ENCODE data around the gene XPO1.
"Not testable (repeated sequence)": the region's sequence is repeated elsewhere in the genome, so short reads cannot be mapped to it uniquely, and the experiment has no call there.

Gene XPO1

DNA sequence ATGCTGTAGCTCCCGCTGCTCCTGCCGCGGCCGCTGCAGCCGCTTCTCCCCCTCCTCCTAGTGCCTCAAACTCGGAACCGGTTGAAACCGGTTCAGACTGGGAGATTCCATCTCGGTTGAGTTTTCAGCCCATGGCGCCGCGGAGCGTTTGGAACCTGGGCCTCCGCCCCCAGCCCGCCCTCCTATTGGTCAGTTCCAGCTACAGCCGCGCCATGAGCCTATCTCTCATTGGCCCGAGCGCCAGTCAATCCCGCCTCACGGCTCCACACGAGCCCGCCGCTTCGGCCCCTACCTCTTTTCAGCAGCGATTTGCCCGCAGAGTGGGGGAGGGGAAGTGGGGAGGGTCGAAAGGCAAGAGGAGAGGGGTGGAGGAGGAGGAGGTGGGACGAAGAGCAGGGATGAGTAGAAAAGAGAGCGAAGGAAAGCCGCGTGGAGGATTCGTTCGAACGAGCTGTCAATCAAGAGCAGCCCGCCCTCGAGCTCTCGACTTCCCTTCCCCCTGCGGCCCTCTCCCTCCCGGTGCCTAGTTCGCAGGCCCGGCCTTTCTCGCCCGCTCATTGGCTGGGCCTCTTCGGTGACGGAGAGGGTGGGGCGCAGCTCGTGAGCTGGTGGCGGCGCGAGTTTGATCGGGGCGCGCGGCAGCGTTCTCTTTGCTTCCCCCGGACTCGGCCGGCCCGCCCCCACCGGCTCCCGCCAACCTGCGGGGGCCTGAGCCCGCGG is at the start of gene XPO1:
Gene XPO1 (minus strand): TSS at position 157 of the 720 bp plus-strand sequence. CDS start 4,459 bp downstream, outside the sequence.
- ATAC-seq (ENCODE audit: low read depth) (peak; percentile 87), DNase-seq (ENCODE audit: low spot score) (peak; percentile 99)
- H3K4me1 ChIP-seq (ENCODE audit: insufficient read depth, poor library complexity, severe bottlenecking) = peaks cover 29% of the 10 kb centered on the region
- peak within 1 kb of the TSS; percentile 42 for H3K4me3 ChIP-seq (ENCODE audit: severe bottlenecking)
- no peaks in the 10 kb centered on the region for H3K27me3 ChIP-seq (ENCODE audit: insufficient read depth, poor library complexity, severe bottlenecking)
- no peak for TF ChIP-seq CTCF (IDR thresholded peaks at IDR 0.05; ENCODE audit: poor library complexity, severe bottlenecking)
- H3K9me3 ChIP-seq (ENCODE audit: severe bottlenecking) = no peaks in the 10 kb centered on the region
- peak within 1 kb of the TSS; percentile 97 for H3K27ac ChIP-seq (ENCODE audit: poor library complexity, severe bottlenecking)
- H3K36me3 ChIP-seq (ENCODE audit: low read depth) = peaks cover 33% of the 10 kb centered on the region

GRCh38 chr2:61586928-61587327 is 48.8 kb upstream of the XPO1 start:
- not testable (repeated sequence) for DNase-seq (ENCODE audit: low spot score)

GRCh38 chr2:61585383-61585782 is 47.2 kb upstream of the XPO1 start:
- no peak overlapping the region for H3K4me3 ChIP-seq (ENCODE audit: severe bottlenecking)
- H3K27me3 ChIP-seq (ENCODE audit: insufficient read depth, poor library complexity, severe bottlenecking) = no peaks in the 10 kb centered on the region
- H3K36me3 ChIP-seq (ENCODE audit: low read depth) = no peaks in the 10 kb centered on the region
- TF ChIP-seq CTCF (IDR thresholded peaks at IDR 0.05; ENCODE audit: poor library complexity, severe bottlenecking) = no peak
- H3K27ac ChIP-seq (ENCODE audit: poor library complexity, severe bottlenecking) = no peak overlapping the region
- H3K4me1 ChIP-seq (ENCODE audit: insufficient read depth, poor library complexity, severe bottlenecking) = no peaks in the 10 kb centered on the region
- H3K9me3 ChIP-seq (ENCODE audit: severe bottlenecking) = no peaks in the 10 kb centered on the region
- ATAC-seq (ENCODE audit: low read depth) (no peak), DNase-seq (ENCODE audit: low spot score) (no peak)

More at GRCh38 chr2:61586928-61587327, 48.8 kb upstream of the XPO1 start:
- not testable (repeated sequence) for ATAC-seq (ENCODE audit: low read depth); H3K27ac ChIP-seq (ENCODE audit: poor library complexity, severe bottlenecking); H3K4me3 ChIP-seq (ENCODE audit: severe bottlenecking); H3K36me3 ChIP-seq (ENCODE audit: low read depth); H3K9me3 ChIP-seq (ENCODE audit: severe bottlenecking); H3K4me1 ChIP-seq (ENCODE audit: insufficient read depth, poor library complexity, severe bottlenecking); H3K27me3 ChIP-seq (ENCODE audit: insufficient read depth, poor library complexity, severe bottlenecking)

GRCh38 chr2:61584368-61584767 is 46.2 kb upstream of the XPO1 start:
- H3K4me1 ChIP-seq (ENCODE audit: insufficient read depth, poor library complexity, severe bottlenecking); H3K36me3 ChIP-seq (ENCODE audit: low read depth); ATAC-seq (ENCODE audit: low read depth): not testable (repeated sequence)

GRCh38 chr2:61582165-61582564 is 44.0 kb upstream of the XPO1 start:
- Histone ChIP-seq H3K27me3 (ENCODE audit: insufficient read depth, poor library complexity, severe bottlenecking) (no peaks in the 10 kb centered on the region), H3K9me3 (ENCODE audit: severe bottlenecking) (no peaks in the 10 kb centered on the region), H3K4me3 (ENCODE audit: severe bottlenecking) (no peak overlapping the region), H3K36me3 (ENCODE audit: low read depth) (no peaks in the 10 kb centered on the region), H3K27ac (ENCODE audit: poor library complexity, severe bottlenecking) (no peak overlapping the region), H3K4me1 (ENCODE audit: insufficient read depth, poor library complexity, severe bottlenecking) (no peaks in the 10 kb centered on the region)
- DNase-seq (ENCODE audit: low spot score) (no peak), ATAC-seq (ENCODE audit: low read depth) (no peak; the same call in 2 of the 3 replicates)
- no peak for TF ChIP-seq CTCF (IDR thresholded peaks at IDR 0.05; ENCODE audit: poor library complexity, severe bottlenecking)

More at GRCh38 chr2:61584368-61584767, 46.2 kb upstream of the XPO1 start:
- H3K27me3 ChIP-seq (ENCODE audit: insufficient read depth, poor library complexity, severe bottlenecking); H3K27ac ChIP-seq (ENCODE audit: poor library complexity, severe bottlenecking); DNase-seq (ENCODE audit: low spot score); H3K9me3 ChIP-seq (ENCODE audit: severe bottlenecking); H3K4me3 ChIP-seq (ENCODE audit: severe bottlenecking): not testable (repeated sequence)

GRCh38 chr2:61581716-61582115 is 43.6 kb upstream of the XPO1 start:
- Histone ChIP-seq H3K27me3 (ENCODE audit: insufficient read depth, poor library complexity, severe bottlenecking) (no peaks in the 10 kb centered on the region), H3K4me1 (ENCODE audit: insufficient read depth, poor library complexity, severe bottlenecking) (no peaks in the 10 kb centered on the region), H3K9me3 (ENCODE audit: severe bottlenecking) (no peaks in the 10 kb centered on the region), H3K27ac (ENCODE audit: poor library complexity, severe bottlenecking) (no peak overlapping the region), H3K36me3 (ENCODE audit: low read depth) (no peaks in the 10 kb centered on the region), H3K4me3 (ENCODE audit: severe bottlenecking) (no peak overlapping the region)
- no peak for TF ChIP-seq CTCF (IDR thresholded peaks at IDR 0.05; ENCODE audit: poor library complexity, severe bottlenecking)
- ATAC-seq (ENCODE audit: low read depth) (no peak), DNase-seq (ENCODE audit: low spot score) (no peak)
